A549 (cell line): ENCODE measurements around the gene SLC9C1. TPM values are rescaled to one million over a fixed set of nuclear protein-coding genes. Genes with fewer than 3 reads are reported as not detected.

Experiments used
- ATAC-seq, 2 experiments: fragments of 200-7000 bp in 1 of 2; fragments of >200 bp in 1 of 2; cut with Nextera tagmentation in 1 of 2; cut with Tn5 transposase in 1 of 2; 3 replicates each; pipeline versions ENCODE4 v1.8.0 to v1.9.1; 2018 to 2020; ENCODE audit warnings: mild to moderate bottlenecking in 1 of 2, moderate library complexity in 1 of 2
- CTCF ChIA-PET: fragments of 300-600 bp; sonication (Branson Sonifier 250); formaldehyde crosslinking; extraction: SDS; loops from one replicate; lab custom pipeline; 2021; ENCODE audit warnings: antibody characterized with exemption, inconsistent platforms; lab: Yijun Ruan, JAX
- POLR2A ChIA-PET: fragments of 350-600 bp; formaldehyde crosslinking; extraction: SDS; loops from one replicate; lab custom pipeline; 2021; ENCODE audit warnings: antibody characterized with exemption, inconsistent platforms; lab: Yijun Ruan, JAX
- DNase-seq, 2 experiments: peaks; one replicate each; pipeline versions ENCODE4 v3.0.0 to v3.0.0-alpha.2; 2011 to 2016; ENCODE audit warnings: low read depth in 1 of 2, low spot score in 1 of 2
- FAIRE-seq: peaks from 2 replicates; lab custom pipeline; 2011; peaks lifted over from hg19 to GRCh38; lab: Jason Lieb, UNC
- H3K27ac ChIP-seq, 2 experiments: fragments of >200 bp; sonication (Bioruptor Twin); formaldehyde crosslinking; 3 replicates each; pipeline ENCODE4 v1.5.1; 2016 to 2017
- H3K4me1 ChIP-seq: fragments of >200 bp; sonication (Bioruptor Twin); formaldehyde crosslinking; 3 replicates; pipeline ENCODE4 v1.6.1; 2016
- H3K4me2 ChIP-seq: fragments of >200 bp; sonication (Bioruptor Twin); formaldehyde crosslinking; 3 replicates; pipeline ENCODE4 v1.6.1; 2016
- H3K4me3 ChIP-seq: fragments of >200 bp; sonication (Bioruptor Twin); formaldehyde crosslinking; 3 replicates; pipeline ENCODE4 v1.5.1; 2016
- H3K9me3 ChIP-seq: fragments of >200 bp; sonication (Bioruptor Twin); formaldehyde crosslinking; 3 replicates; pipeline ENCODE4 v1.6.1; 2016
- ATOH8 ChIP-seq: fragments of 250-450 bp; sonication (Bioruptor Pico); IDR thresholded peaks from 2 replicates; pipeline ENCODE4 v1.5.0; 2020; ENCODE audit warnings: low read depth, mild to moderate bottlenecking, moderate library complexity
- BCL3 ChIP-seq: fragments of >200 bp; sonication (Bioruptor Twin); formaldehyde crosslinking; IDR thresholded peaks from 3 replicates; pipeline ENCODE4 v1.6.1; 2016
- BHLHE40 ChIP-seq: IDR thresholded peaks from 2 replicates; pipeline ENCODE4 v1.6.1; 2012; ENCODE audit warnings: low read depth, low read length, inconsistent platforms
- EHF ChIP-seq: fragments of 250-450 bp; sonication (Bioruptor Pico); IDR thresholded peaks from 2 replicates; pipeline ENCODE4 v1.5.0; 2020; ENCODE audit warnings: mild to moderate bottlenecking
- EHMT2 ChIP-seq: fragments of 200-600 bp; sonication (generic); IDR thresholded peaks from 2 replicates; pipeline ENCODE4 v1.6.1; 2016; ENCODE audit warnings: antibody characterized with exemption, low read depth, mild to moderate bottlenecking, moderate library complexity
- ELK1 ChIP-seq: fragments of 150-350 bp; IDR thresholded peaks from 2 replicates; pipeline ENCODE4 v1.6.1; 2014; ENCODE audit warnings: low read depth, mild to moderate bottlenecking, low read length
- EP300 ChIP-seq, 2 experiments: fragments of >200 bp; sonication (Bioruptor Twin); formaldehyde crosslinking; IDR thresholded peaks; 2 replicates in 1 of 2; 3 replicates in 1 of 2; pipeline ENCODE4 v1.6.1; 2016 to 2017
- ESRRA ChIP-seq: fragments of 150-350 bp; IDR thresholded peaks from 2 replicates; pipeline ENCODE4 v1.6.1; 2014; ENCODE audit warnings: mild to moderate bottlenecking, low read length, borderline replicate concordance
- FOSB ChIP-seq: fragments of 250-450 bp; sonication (Bioruptor Pico); IDR thresholded peaks from 2 replicates; pipeline ENCODE4 v1.5.0; 2020; ENCODE audit warnings: mild to moderate bottlenecking, moderate library complexity
- GATA3 ChIP-seq: IDR thresholded peaks from 2 replicates; pipeline ENCODE4 v1.6.1; 2012; ENCODE audit warnings: borderline replicate concordance
- HEYL ChIP-seq: fragments of 250-450 bp; sonication (Bioruptor Pico); IDR thresholded peaks from 2 replicates; pipeline ENCODE4 v1.8.0; 2021; ENCODE audit warnings: mild to moderate bottlenecking, moderate library complexity
- HOXA7 ChIP-seq: fragments of 250-450 bp; sonication (Bioruptor Pico); IDR thresholded peaks from 2 replicates; pipeline ENCODE4 v1.5.0; 2020; ENCODE audit warnings: mild to moderate bottlenecking, moderate library complexity
- HOXB5 ChIP-seq: fragments of 250-450 bp; sonication (Bioruptor Pico); IDR thresholded peaks from 2 replicates; pipeline ENCODE4 v1.5.0; 2020; ENCODE audit warnings: mild to moderate bottlenecking, moderate library complexity
- JUN ChIP-seq, 2 experiments: fragments of >200 bp; sonication (Bioruptor Twin); formaldehyde crosslinking; IDR thresholded peaks; 2 replicates in 1 of 2; 3 replicates in 1 of 2; pipeline ENCODE4 v1.6.1; 2016 to 2017
- KDM1A ChIP-seq: fragments of 200-600 bp; sonication (generic); IDR thresholded peaks from 2 replicates; pipeline ENCODE4 v1.6.1; 2016; ENCODE audit warnings: low read depth, mild to moderate bottlenecking
- KDM5A ChIP-seq: fragments of 200-600 bp; sonication (generic); IDR thresholded peaks from 2 replicates; pipeline ENCODE4 v1.6.1; 2016; ENCODE audit warnings: antibody characterized with exemption, mild to moderate bottlenecking
- MAFK ChIP-seq: fragments of 450-650 bp; IDR thresholded peaks from 2 replicates; pipeline ENCODE4 v1.6.1; 2014; ENCODE audit not compliant: partially characterized antibody
- MYC ChIP-seq: IDR thresholded peaks from 2 replicates; pipeline ENCODE4 v1.6.1; 2012; ENCODE audit warnings: mild to moderate bottlenecking, inconsistent platforms, low read length, improper control_type of control experiment, borderline replicate concordance
- RCOR1 ChIP-seq: fragments of 150-350 bp; IDR thresholded peaks from 2 replicates; pipeline ENCODE4 v1.6.1; 2014; ENCODE audit warnings: antibody characterized with exemption, low read length, low read depth
- RFX5 ChIP-seq: fragments of 450-650 bp; IDR thresholded peaks from 2 replicates; pipeline ENCODE4 v1.7.1; 2014; ENCODE audit warnings: antibody characterized with exemption, mild to moderate bottlenecking, moderate library complexity
- RNF2 ChIP-seq: fragments of 200-600 bp; sonication (generic); IDR thresholded peaks from 2 replicates; pipeline ENCODE4 v1.6.1; 2016; ENCODE audit warnings: low read depth, mild to moderate bottlenecking, antibody characterized with exemption, moderate library complexity, borderline replicate concordance
- SREBF2 ChIP-seq: fragments of 450-650 bp; IDR thresholded peaks from 2 replicates; pipeline ENCODE4 v1.6.1; 2014; ENCODE audit warnings: mild to moderate bottlenecking, moderate library complexity
- TFCP2L1 ChIP-seq: fragments of 250-450 bp; sonication (Bioruptor Pico); IDR thresholded peaks from 2 replicates; pipeline ENCODE4 v1.5.0; 2021; ENCODE audit warnings: mild to moderate bottlenecking
- ZC3H11A ChIP-seq: fragments of 450-650 bp; IDR thresholded peaks from 2 replicates; pipeline ENCODE4 v1.6.1; 2014; ENCODE audit warnings: antibody characterized with exemption, mild to moderate bottlenecking
- ZSCAN20 ChIP-seq: fragments of 250-450 bp; sonication (Bioruptor Pico); IDR thresholded peaks from 2 replicates; pipeline ENCODE4 v1.8.0; 2022; ENCODE audit warnings: mild to moderate bottlenecking, moderate library complexity
- WGBS: methylation state at CpG from one replicate; pipeline ENCODE4 v1.1.6; 2017; ENCODE audit errors: missing lambda C conversion rate; 5-methylcytosine and 5-hydroxymethylcytosine counted together
- polyA plus RNA-seq, 4 experiments: library from polyadenylated mRNA; depleted of rRNA in 3 of 4; stranded (reverse); fragments of >200 nt; fragmentation: RNase III in 1 of 4; extraction: RNeasy Plus Mini Kit Qiagen cat#74134 plus additional on column Dnase treatment in 1 of 4; gene quantifications; 2 replicates in 3 of 4; 3 replicates in 1 of 4; pipeline ENCODE4 v1.2.3, GENCODE V29; 2011 to 2017
- TF ChIP-seq, protein P1 (sequence below): IDR thresholded peaks from 2 replicates; pipeline ENCODE4 v1.6.1; 2012

SLC9C1 gene
- polyA plus RNA-seq, 2 of the 4 experiments (the other 2 are of a cell fraction) = not detected

DNA sequence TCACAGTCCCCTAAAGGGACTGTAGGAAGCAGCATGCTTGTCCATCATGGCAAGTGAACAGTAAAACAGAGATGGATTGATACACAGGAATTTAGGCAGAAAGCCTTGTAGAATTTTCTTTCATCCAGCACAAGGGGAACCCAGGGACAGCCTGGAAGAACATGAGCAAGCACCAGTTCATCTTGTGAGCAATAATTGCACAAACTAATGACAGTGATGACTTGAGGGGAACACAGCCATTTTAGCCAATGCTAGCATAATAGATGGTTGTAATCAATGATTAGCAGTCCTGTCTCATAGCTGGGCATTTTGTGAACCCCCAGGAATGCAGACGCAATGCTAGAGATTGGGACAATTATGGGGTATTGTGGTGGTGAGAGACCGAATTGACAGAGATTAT is 45.6 kb upstream of the SLC9C1 start:
- no peak for TF ChIP-seq MAFK
- no peak for TF ChIP-seq HOXB5 (CRISPR knock-in tag)
- TF ChIP-seq BCL3 = no peak
- no peak for TF ChIP-seq RNF2
- TF ChIP-seq EHF = no peak
- TF ChIP-seq EP300 (IDR thresholded peaks at IDR 0.05) = no peak
- no peak for TF ChIP-seq ELK1
- no peak for TF ChIP-seq ZC3H11A
- TF ChIP-seq TFCP2L1 (CRISPR knock-in tag) = no peak
- no peak for TF ChIP-seq EHMT2
- no peak for TF ChIP-seq GATA3
- no peak for TF ChIP-seq KDM1A
- TF ChIP-seq SREBF2 = no peak
- WGBS = 44% methylated on average over 2 of the region's 2 CpGs
- ChIA-PET CTCF (no interaction called here), POLR2A (no interaction called here)
- H3K9me3 ChIP-seq = peaks cover 5% of the 10 kb centered on the region; the same call in 1 of the 3 replicates
- H3K4me1 ChIP-seq = no peaks in the 10 kb centered on the region
- no peak overlapping the region for H3K4me3 ChIP-seq
- FAIRE-seq (no peak), DNase-seq (no peak), ATAC-seq (no peak)
- no peak overlapping the region for H3K27ac ChIP-seq
- H3K4me2 ChIP-seq = no peak overlapping the region

DNA sequence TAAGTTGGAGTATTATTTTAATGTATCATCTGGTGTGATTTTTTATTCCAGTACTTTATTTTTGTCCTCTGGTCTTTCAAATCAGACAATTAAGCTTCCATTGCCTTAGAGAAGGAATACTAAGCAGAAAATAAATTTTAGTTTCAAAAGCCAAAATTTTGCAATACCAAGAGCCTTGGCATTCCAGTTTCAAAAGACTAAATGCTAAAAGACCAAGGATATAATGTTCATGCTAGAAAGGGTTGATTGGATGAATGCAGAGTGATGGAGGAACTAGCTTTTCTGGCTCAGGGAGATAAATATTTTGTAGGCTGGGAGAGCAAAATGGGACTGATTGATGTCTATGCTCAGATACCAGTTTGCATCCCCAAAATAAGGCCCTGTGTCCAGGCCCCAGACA is 45.1 kb upstream of the SLC9C1 start:
- no peak overlapping the region for H3K4me2 ChIP-seq
- ATAC-seq (no peak), FAIRE-seq (no peak), DNase-seq (no peak)
- H3K9me3 ChIP-seq = peaks cover 5% of the 10 kb centered on the region; the same call in 1 of the 3 replicates
- ChIA-PET POLR2A (no interaction called here), CTCF (no interaction called here)
- H3K4me3 ChIP-seq = no peak overlapping the region
- TF ChIP-seq ESRRA (no peak), KDM5A (no peak), EHMT2 (no peak)
- H3K27ac ChIP-seq = no peak overlapping the region
- no peaks in the 10 kb centered on the region for H3K4me1 ChIP-seq

DNA sequence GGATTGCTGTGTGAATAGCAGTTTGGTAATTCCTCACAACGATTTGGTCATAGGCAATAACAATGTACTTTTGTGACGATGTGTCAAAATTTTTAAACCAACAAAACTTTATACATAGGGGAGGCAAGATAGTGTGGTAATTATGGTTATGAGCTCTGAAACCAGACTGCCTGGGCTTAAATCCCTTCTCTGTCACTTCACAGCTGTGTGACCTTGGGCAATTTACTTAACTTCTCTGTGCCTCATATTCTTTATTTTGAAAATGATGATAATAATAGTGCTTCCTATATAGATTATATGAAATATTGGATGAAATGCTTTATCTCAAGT is 44.7 kb upstream of the SLC9C1 start:
- Histone ChIP-seq H3K9me3 (peaks cover 5% of the 10 kb centered on the region; the same call in 1 of the 3 replicates), H3K4me3 (no peak overlapping the region), H3K4me1 (no peaks in the 10 kb centered on the region), H3K27ac (no peak overlapping the region), H3K4me2 (no peak overlapping the region)
- no peak for DNase-seq
- no peak for ATAC-seq
- WGBS = 7% methylated on average over 2 of the region's 2 CpGs
- TF ChIP-seq FOSB (CRISPR knock-in tag) (no peak), JUN (IDR thresholded peaks at IDR 0.05) (no peak), HEYL (no peak), RFX5 (no peak), BHLHE40 (no peak), ATOH8 (CRISPR knock-in tag) (no peak), ESRRA (no peak), MYC (no peak), ZC3H11A (no peak), RCOR1 (no peak), HOXA7 (CRISPR knock-in tag) (no peak), ZSCAN20 (CRISPR knock-in tag) (no peak)
- TF ChIP-seq, protein P1, sequence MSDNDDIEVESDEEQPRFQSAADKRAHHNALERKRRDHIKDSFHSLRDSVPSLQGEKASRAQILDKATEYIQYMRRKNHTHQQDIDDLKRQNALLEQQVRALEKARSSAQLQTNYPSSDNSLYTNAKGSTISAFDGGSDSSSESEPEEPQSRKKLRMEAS = no peak
- POLR2A ChIA-PET = no interaction called here
- CTCF ChIA-PET = no interaction called here
- FAIRE-seq = no peak
